Measurements from ENCODE around the gene KRT74.

KRT74 gene

GRCh38 chr12:52608826-52609630 lies 35.4 kb upstream of the KRT74 start:
- H3K4me3 ChIP-seq (ENCODE audit: control insufficient read depth in 1 of 7, extremely low read depth in 1 of 7, insufficient read depth in 4 of 7, low read depth in 2 of 7, low read length in 6 of 7), result no peak overlapping the region
- no peak overlapping the region for H3K27ac ChIP-seq (ENCODE audit: insufficient read depth in 1 of 2, low read depth in 1 of 2, low read length in 2 of 2, poor library complexity in 1 of 2, severe bottlenecking in 2 of 2)
- H3K4me1 ChIP-seq (ENCODE audit: control extremely low read depth in 1 of 4, control insufficient read depth in 4 of 4, insufficient read depth in 4 of 4, low read length in 3 of 4), result peaks cover 3 to 17% (median 6%) of the 10 kb centered on the region in 4 experiments
- no peaks in the 10 kb centered on the region for H3K9me3 ChIP-seq (ENCODE audit: control extremely low read depth in 1 of 5, control insufficient read depth in 4 of 5, insufficient read depth in 2 of 5, low read depth in 1 of 5, low read length in 4 of 5)
- WGBS (ENCODE audit: insufficient coverage), result 100% methylated on average over 6 of the region's 8 CpGs
- ChIA-PET POLR2A (no interaction called here), CTCF (interaction anchor here (0.9 to 2.7 kb wide), 4 partner anchors 19 to 270 kb away, joined by 3 to 8 read pairs (median 4); partner anchors contain the start of gene KRT1)
- H3K27me3 ChIP-seq (replicated peaks in 2 of 5; ENCODE audit: control insufficient read depth in 4 of 5, insufficient read depth in 5 of 5, low read length in 4 of 5), result peaks cover 0 to 2% (median 0%) of the 10 kb centered on the region in 5 experiments
- H3K36me3 ChIP-seq (ENCODE audit: control insufficient read depth in 4 of 4, insufficient read depth in 4 of 4, low read length in 3 of 4), result no peaks in the 10 kb centered on the region
- no peak for DNase-seq

- H3K27ac ChIP-seq (ENCODE audit: insufficient read depth in 1 of 2, low read depth in 1 of 2, low read length in 2 of 2, poor library complexity in 1 of 2, severe bottlenecking in 2 of 2), result no peak overlapping the region
- ChIA-PET POLR2A (no interaction called here), CTCF (interaction anchor here (1.3 kb wide), 1 partner anchor 271 kb away, joined by 3 read pairs; no protein-coding TSS in a partner anchor)
- H3K36me3 ChIP-seq (ENCODE audit: control insufficient read depth in 4 of 4, insufficient read depth in 4 of 4, low read length in 3 of 4), result no peaks in the 10 kb centered on the region
- 95% methylated on average over 3 of the region's 6 CpGs for WGBS (ENCODE audit: insufficient coverage)
- DNase-seq, result no peak
- peaks cover 3 to 15% (median 6%) of the 10 kb centered on the region in 4 experiments for H3K4me1 ChIP-seq (ENCODE audit: control extremely low read depth in 1 of 4, control insufficient read depth in 4 of 4, insufficient read depth in 4 of 4, low read length in 3 of 4)
- peaks cover 0 to 2% (median 0%) of the 10 kb centered on the region in 5 experiments for H3K27me3 ChIP-seq (replicated peaks in 2 of 5; ENCODE audit: control insufficient read depth in 4 of 5, insufficient read depth in 5 of 5, low read length in 4 of 5)
- H3K9me3 ChIP-seq (ENCODE audit: control extremely low read depth in 1 of 5, control insufficient read depth in 4 of 5, insufficient read depth in 2 of 5, low read depth in 1 of 5, low read length in 4 of 5), result no peaks in the 10 kb centered on the region
- H3K4me3 ChIP-seq (ENCODE audit: control insufficient read depth in 1 of 7, extremely low read depth in 1 of 7, insufficient read depth in 4 of 7, low read depth in 2 of 7, low read length in 6 of 7), result no peak overlapping the region
Observed at GRCh38 chr12:52608161-52608560, 34.5 kb upstream of the KRT74 start.

DNA sequence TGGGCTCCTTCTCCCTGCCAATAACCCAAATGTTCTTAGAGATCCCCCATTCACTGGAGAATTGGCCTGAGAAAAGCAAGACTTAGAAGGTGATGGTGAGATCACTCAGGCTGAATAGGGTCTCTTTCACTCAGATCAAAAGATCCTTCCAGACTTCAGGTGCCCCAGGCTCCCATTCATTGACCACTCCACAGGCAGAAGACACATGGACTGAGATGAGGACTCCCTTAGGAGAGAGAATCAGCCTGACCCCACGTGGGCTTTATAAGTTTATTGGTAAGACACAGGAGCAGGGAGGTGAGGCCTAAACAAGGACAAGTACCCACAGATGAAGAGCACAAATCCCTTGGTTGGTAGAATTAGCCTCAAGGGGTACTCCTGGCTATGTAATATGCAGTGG lies 33.7 kb upstream of the KRT74 start:
- DNase-seq, result no peak
- CTCF ChIA-PET, result interaction anchor here (2.0 kb wide), 1 partner anchor 15 kb away, joined by 5 read pairs; no protein-coding TSS in a partner anchor
- WGBS (ENCODE audit: insufficient coverage), result 90% methylated on average over 1 of the region's 1 CpG

DNA sequence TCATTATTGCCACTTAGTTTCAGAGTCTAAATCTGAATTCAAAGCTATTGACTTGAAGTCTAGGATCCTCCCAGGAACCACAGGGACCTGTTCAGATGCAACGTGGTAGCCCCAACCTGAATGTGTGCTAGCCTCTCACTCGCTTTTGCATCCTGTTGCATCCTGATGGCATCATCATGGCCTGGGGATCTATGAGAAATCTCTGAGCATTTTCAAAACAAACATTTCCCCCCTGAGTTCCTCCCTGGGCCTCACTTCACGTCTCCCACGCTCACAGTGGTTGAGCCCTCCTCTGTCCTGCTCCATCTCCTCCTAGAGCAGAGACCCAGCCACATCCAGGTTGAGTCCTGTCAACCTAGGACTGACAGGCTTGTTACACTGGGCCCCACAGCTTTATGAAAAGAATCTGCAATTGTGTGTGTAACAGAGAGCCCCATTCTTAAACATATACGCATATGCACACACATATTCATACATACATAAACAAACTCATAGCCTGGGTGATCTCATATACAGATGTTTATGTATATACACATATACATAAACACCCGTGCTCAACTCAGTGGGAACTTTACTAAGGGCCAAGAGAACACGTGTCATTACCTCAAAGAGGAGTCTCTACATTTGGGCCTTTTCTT lies 33.1 kb upstream of the KRT74 start:
- POLR2A ChIA-PET, result no interaction called here
- WGBS (ENCODE audit: insufficient coverage), result 100% methylated on average over 4 of the region's 7 CpGs

More for the DNA sequence above, 33.7 kb upstream of the KRT74 start:
- POLR2A ChIA-PET, result no interaction called here
- Histone ChIP-seq H3K9me3 (ENCODE audit: control extremely low read depth in 1 of 5, control insufficient read depth in 4 of 5, insufficient read depth in 2 of 5, low read depth in 1 of 5, low read length in 4 of 5) (no peaks in the 10 kb centered on the region), H3K27me3 (replicated peaks in 2 of 5; ENCODE audit: control insufficient read depth in 4 of 5, insufficient read depth in 5 of 5, low read length in 4 of 5) (peaks cover 0 to 7% (median 5%) of the 10 kb centered on the region in 5 experiments), H3K36me3 (ENCODE audit: control insufficient read depth in 4 of 4, insufficient read depth in 4 of 4, low read length in 3 of 4) (no peaks in the 10 kb centered on the region), H3K27ac (ENCODE audit: insufficient read depth in 1 of 2, low read depth in 1 of 2, low read length in 2 of 2, poor library complexity in 1 of 2, severe bottlenecking in 2 of 2) (no peak overlapping the region), H3K4me1 (ENCODE audit: control extremely low read depth in 1 of 4, control insufficient read depth in 4 of 4, insufficient read depth in 4 of 4, low read length in 3 of 4) (peaks cover 3 to 11% (median 6%) of the 10 kb centered on the region in 4 experiments), H3K4me3 (ENCODE audit: control insufficient read depth in 1 of 7, extremely low read depth in 1 of 7, insufficient read depth in 4 of 7, low read depth in 2 of 7, low read length in 6 of 7) (no peak overlapping the region)

DNA sequence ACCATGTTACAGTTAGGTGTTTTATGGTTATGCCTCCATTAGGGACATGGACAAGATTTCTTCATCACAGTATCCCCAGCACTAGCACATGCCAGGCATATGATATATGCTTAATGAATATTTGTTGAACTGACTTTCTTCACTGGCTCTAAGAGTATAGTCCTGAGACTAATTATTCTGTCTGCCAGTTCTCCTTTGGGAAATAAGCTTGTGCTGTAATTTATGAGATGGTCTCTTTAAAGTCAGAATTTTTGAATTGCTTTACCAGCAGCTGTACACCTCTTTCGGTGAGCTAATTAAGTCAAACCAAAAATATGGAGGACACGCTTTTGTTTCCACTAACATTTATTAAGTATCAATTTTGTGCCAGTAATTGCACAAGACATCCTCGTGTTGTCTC lies 32.5 kb upstream of the KRT74 start:
- no peaks in the 10 kb centered on the region for H3K36me3 ChIP-seq (ENCODE audit: control insufficient read depth in 4 of 4, insufficient read depth in 4 of 4, low read length in 3 of 4)
- H3K27me3 ChIP-seq (replicated peaks in 2 of 5; ENCODE audit: control insufficient read depth in 4 of 5, insufficient read depth in 5 of 5, low read length in 4 of 5), result peaks cover 0 to 19% (median 14%) of the 10 kb centered on the region in 5 experiments
- H3K9me3 ChIP-seq (ENCODE audit: control extremely low read depth in 1 of 5, control insufficient read depth in 4 of 5, insufficient read depth in 2 of 5, low read depth in 1 of 5, low read length in 4 of 5), result no peaks in the 10 kb centered on the region
- H3K27ac ChIP-seq (ENCODE audit: insufficient read depth in 1 of 2, low read depth in 1 of 2, low read length in 2 of 2, poor library complexity in 1 of 2, severe bottlenecking in 2 of 2), result no peak overlapping the region
- H3K4me3 ChIP-seq (ENCODE audit: control insufficient read depth in 1 of 7, extremely low read depth in 1 of 7, insufficient read depth in 4 of 7, low read depth in 2 of 7, low read length in 6 of 7), result no peak overlapping the region
- POLR2A ChIA-PET, result no interaction called here
- CTCF ChIA-PET, result interaction anchor here (0.7 to 2.0 kb wide), 2 partner anchors 9 to 14 kb away, joined by 3 to 5 read pairs; no protein-coding TSS in a partner anchor
- 0% methylated on average over 1 of the region's 3 CpGs for WGBS (ENCODE audit: insufficient coverage)
- H3K4me1 ChIP-seq (ENCODE audit: control extremely low read depth in 1 of 4, control insufficient read depth in 4 of 4, insufficient read depth in 4 of 4, low read length in 3 of 4), result peaks cover 3 to 13% (median 8%) of the 10 kb centered on the region in 4 experiments
- no peak for DNase-seq

More for the DNA sequence above, 33.1 kb upstream of the KRT74 start:
- no peak for DNase-seq
- no peaks in the 10 kb centered on the region for H3K36me3 ChIP-seq (ENCODE audit: control insufficient read depth in 4 of 4, insufficient read depth in 4 of 4, low read length in 3 of 4)
- peaks cover 3 to 11% (median 6%) of the 10 kb centered on the region in 4 experiments for H3K4me1 ChIP-seq (ENCODE audit: control extremely low read depth in 1 of 4, control insufficient read depth in 4 of 4, insufficient read depth in 4 of 4, low read length in 3 of 4)
- no peak overlapping the region for H3K27ac ChIP-seq (ENCODE audit: insufficient read depth in 1 of 2, low read depth in 1 of 2, low read length in 2 of 2, poor library complexity in 1 of 2, severe bottlenecking in 2 of 2)
- CTCF ChIA-PET, result interaction anchor here (0.7 to 2.0 kb wide), 2 partner anchors 9 to 15 kb away, joined by 3 to 5 read pairs; no protein-coding TSS in a partner anchor
- H3K27me3 ChIP-seq (replicated peaks in 2 of 5; ENCODE audit: control insufficient read depth in 4 of 5, insufficient read depth in 5 of 5, low read length in 4 of 5), result peaks cover 0 to 13% (median 11%) of the 10 kb centered on the region in 5 experiments
- H3K9me3 ChIP-seq (ENCODE audit: control extremely low read depth in 1 of 5, control insufficient read depth in 4 of 5, insufficient read depth in 2 of 5, low read depth in 1 of 5, low read length in 4 of 5), result no peaks in the 10 kb centered on the region
- H3K4me3 ChIP-seq (ENCODE audit: control insufficient read depth in 1 of 7, extremely low read depth in 1 of 7, insufficient read depth in 4 of 7, low read depth in 2 of 7, low read length in 6 of 7), result no peak overlapping the region

- Histone ChIP-seq H3K4me1 (ENCODE audit: control extremely low read depth in 1 of 4, control insufficient read depth in 4 of 4, insufficient read depth in 4 of 4, low read length in 3 of 4) (peaks cover under 1 to 13% (median 7%) of the 10 kb centered on the region in 4 experiments), H3K27ac (ENCODE audit: insufficient read depth in 1 of 2, low read depth in 1 of 2, low read length in 2 of 2, poor library complexity in 1 of 2, severe bottlenecking in 2 of 2) (no peak overlapping the region), H3K27me3 (replicated peaks in 2 of 5; ENCODE audit: control insufficient read depth in 4 of 5, insufficient read depth in 5 of 5, low read length in 4 of 5) (peaks cover 0 to 25% (median 14%) of the 10 kb centered on the region in 5 experiments), H3K4me3 (ENCODE audit: control insufficient read depth in 1 of 7, extremely low read depth in 1 of 7, insufficient read depth in 4 of 7, low read depth in 2 of 7, low read length in 6 of 7) (no peak overlapping the region), H3K36me3 (ENCODE audit: control insufficient read depth in 4 of 4, insufficient read depth in 4 of 4, low read length in 3 of 4) (no peaks in the 10 kb centered on the region), H3K9me3 (ENCODE audit: control extremely low read depth in 1 of 5, control insufficient read depth in 4 of 5, insufficient read depth in 2 of 5, low read depth in 1 of 5, low read length in 4 of 5) (no peaks in the 10 kb centered on the region)
- POLR2A ChIA-PET, result no interaction called here
- no peak for DNase-seq
- CTCF ChIA-PET, result interaction anchor here (1.0 to 2.0 kb wide), 2 partner anchors 14 to 267 kb away, joined by 3 to 5 read pairs; no protein-coding TSS in a partner anchor
- WGBS (ENCODE audit: insufficient coverage), result 100% methylated on average over 1 of the region's 1 CpG
Observed at GRCh38 chr12:52605542-52605941, 31.9 kb upstream of the KRT74 start.
